ENCODE results near the gene AGT. TPM values are rescaled to one million over a fixed set of nuclear protein-coding genes. Genes with fewer than 3 reads are reported as not detected.
"Not testable (repeated sequence)": the region's sequence is repeated elsewhere in the genome, so short reads cannot be mapped to it uniquely, and the experiment has no call there.

AGT gene
- total RNA-seq, 1 donor from 2014 or later, result 0.86 TPM

GRCh38 chr1:230701434-230701833 lies 12.5 kb downstream of the AGT start:
- intact Hi-C loops (cut with DNase I), result no loop called here
- Histone ChIP-seq H3K9me3 (no peaks in the 10 kb centered on the region), H3K27me3 (ENCODE audit: low read depth) (no peaks in the 10 kb centered on the region), H3K4me1 (no peaks in the 10 kb centered on the region), H3K4me3 (no peak overlapping the region), H3K27ac (no peak overlapping the region), H3K36me3 (no peaks in the 10 kb centered on the region)
- ATAC-seq (no peak), DNase-seq (no peak)
- no peak for TF ChIP-seq CTCF (IDR thresholded peaks at IDR 0.05)

DNA sequence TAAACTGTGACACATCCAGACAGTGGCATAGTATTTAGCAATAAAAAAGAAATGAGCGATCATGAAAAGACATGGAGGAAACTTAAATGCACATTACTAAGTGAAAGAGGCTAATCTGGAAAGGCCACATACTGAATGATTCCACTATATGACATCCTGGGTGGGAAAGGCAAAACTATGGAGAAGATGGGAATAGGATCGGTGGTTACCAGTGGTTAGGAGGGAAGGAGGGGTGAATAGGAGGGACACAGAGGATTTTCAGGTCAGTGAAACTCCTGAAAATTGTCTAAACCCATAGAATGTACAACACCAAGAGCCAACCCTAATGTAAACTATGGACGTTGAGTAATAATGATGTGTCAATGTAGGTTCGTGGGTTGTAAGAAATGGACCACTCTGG lies 13.8 kb downstream of the AGT start:
- DNase-seq, result no peak
- no peak for TF ChIP-seq CTCF (IDR thresholded peaks at IDR 0.05)
- H3K4me1 ChIP-seq, result no peaks in the 10 kb centered on the region
- no peaks in the 10 kb centered on the region for H3K27me3 ChIP-seq (ENCODE audit: low read depth)
- H3K4me3 ChIP-seq, result no peak overlapping the region
- no peaks in the 10 kb centered on the region for H3K36me3 ChIP-seq
- no peak overlapping the region for H3K27ac ChIP-seq
- intact Hi-C loops (cut with DNase I), result no loop called here
- ATAC-seq, result no peak
- H3K9me3 ChIP-seq, result no peaks in the 10 kb centered on the region

GRCh38 chr1:230699716-230700115 lies 14.2 kb downstream of the AGT start:
- DNase-seq, result no peak
- no peaks in the 10 kb centered on the region for H3K9me3 ChIP-seq
- no peak for TF ChIP-seq CTCF (IDR thresholded peaks at IDR 0.05)
- intact Hi-C loops (cut with DNase I), result no loop called here
- H3K4me3 ChIP-seq, result no peak overlapping the region
- no peaks in the 10 kb centered on the region for H3K36me3 ChIP-seq
- H3K27ac ChIP-seq, result no peak overlapping the region
- no peaks in the 10 kb centered on the region for H3K4me1 ChIP-seq
- H3K27me3 ChIP-seq (ENCODE audit: low read depth), result no peaks in the 10 kb centered on the region
- ATAC-seq, result no peak

DNA sequence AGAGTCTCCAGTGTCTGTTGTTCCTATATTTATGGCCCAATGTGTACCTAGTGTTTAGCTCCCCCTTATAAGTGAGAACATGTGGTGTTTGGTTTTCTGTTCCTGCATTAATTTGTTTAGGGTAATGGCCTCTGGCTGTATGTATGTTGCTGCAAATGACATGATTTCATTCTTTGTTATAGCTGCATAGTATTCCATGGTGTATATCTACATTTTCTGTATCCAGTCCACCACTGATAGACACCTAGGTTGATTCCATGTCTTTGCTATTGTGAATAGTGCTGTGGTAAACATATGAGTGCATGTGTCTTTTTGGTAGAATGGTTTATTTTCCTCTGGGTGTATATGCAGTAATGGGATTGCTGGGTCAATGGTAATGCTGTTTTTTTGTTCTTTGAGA lies 15.0 kb downstream of the AGT start:
- H3K27ac ChIP-seq; H3K9me3 ChIP-seq; ATAC-seq; H3K4me1 ChIP-seq; intact Hi-C loops (cut with DNase I); H3K36me3 ChIP-seq; H3K4me3 ChIP-seq; DNase-seq; H3K27me3 ChIP-seq (ENCODE audit: low read depth): not testable (repeated sequence)

- no peak for ATAC-seq
- no peak for DNase-seq
- no peak for TF ChIP-seq CTCF (IDR thresholded peaks at IDR 0.05)
- Histone ChIP-seq H3K27ac (no peak overlapping the region), H3K4me3 (no peak overlapping the region), H3K4me1 (no peaks in the 10 kb centered on the region), H3K27me3 (ENCODE audit: low read depth) (no peaks in the 10 kb centered on the region), H3K36me3 (peaks cover 15% of the 10 kb centered on the region), H3K9me3 (no peaks in the 10 kb centered on the region)
- intact Hi-C loops (cut with DNase I), result no loop called here
Measured at GRCh38 chr1:230698130-230698529, 15.8 kb downstream of the AGT start.

- Histone ChIP-seq H3K4me3 (no peak overlapping the region), H3K9me3 (no peaks in the 10 kb centered on the region), H3K4me1 (no peaks in the 10 kb centered on the region), H3K27ac (no peak overlapping the region), H3K27me3 (ENCODE audit: low read depth) (no peaks in the 10 kb centered on the region), H3K36me3 (peaks cover 28% of the 10 kb centered on the region)
- no peak for DNase-seq
- ATAC-seq, result no peak
- intact Hi-C loops (cut with DNase I), result no loop called here
- TF ChIP-seq CTCF (IDR thresholded peaks at IDR 0.05), result no peak
Measured at GRCh38 chr1:230696722-230697437, 17.0 kb downstream of the AGT start.

Data from lower lobe of right lung (tissue), 2 donors.